Kidney epithelial cell (primary cell): ENCODE data around the gene SLC25A33. TPM values are rescaled to one million over a fixed set of nuclear protein-coding genes. Genes with fewer than 3 reads are reported as not detected.
"Not testable (repeated sequence)": the region's sequence is repeated elsewhere in the genome, so short reads cannot be mapped to it uniquely, and the experiment has no call there.

Experiments
- DNase-seq: peaks from one replicate; pipeline ENCODE4 v3.0.0-alpha.2; 2010; ENCODE audit warnings: low read depth
- H3K27me3 ChIP-seq: 2 replicates; pipeline ENCODE4 v1.6.0; 2011; ENCODE audit warnings: low read length; ENCODE audit not compliant: control insufficient read depth, insufficient read depth
- H3K36me3 ChIP-seq: 2 replicates; pipeline ENCODE4 v1.5.1; 2011; ENCODE audit warnings: low read length; ENCODE audit not compliant: control insufficient read depth, insufficient read depth
- H3K4me3 ChIP-seq: 2 replicates; pipeline ENCODE4 v1.5.1; 2011; ENCODE audit warnings: low read depth, mild to moderate bottlenecking, control low read depth, low read length
- CTCF ChIP-seq: IDR thresholded peaks from 2 replicates; pipeline ENCODE4 v1.5.1; 2011; ENCODE audit warnings: mild to moderate bottlenecking, moderate library complexity, low read length, control low read depth, inconsistent platforms; ENCODE audit not compliant: insufficient read depth, poor library complexity, severe bottlenecking
- total RNA-seq: library from RNA; depleted of rRNA; stranded (reverse); fragments of >200 nt; gene quantifications from 2 replicates; pipeline ENCODE4 v1.2.3, GENCODE V29; 2015

SLC25A33 gene
- total RNA-seq, 1 donor from 2014 or later: 12.0 TPM

DNA sequence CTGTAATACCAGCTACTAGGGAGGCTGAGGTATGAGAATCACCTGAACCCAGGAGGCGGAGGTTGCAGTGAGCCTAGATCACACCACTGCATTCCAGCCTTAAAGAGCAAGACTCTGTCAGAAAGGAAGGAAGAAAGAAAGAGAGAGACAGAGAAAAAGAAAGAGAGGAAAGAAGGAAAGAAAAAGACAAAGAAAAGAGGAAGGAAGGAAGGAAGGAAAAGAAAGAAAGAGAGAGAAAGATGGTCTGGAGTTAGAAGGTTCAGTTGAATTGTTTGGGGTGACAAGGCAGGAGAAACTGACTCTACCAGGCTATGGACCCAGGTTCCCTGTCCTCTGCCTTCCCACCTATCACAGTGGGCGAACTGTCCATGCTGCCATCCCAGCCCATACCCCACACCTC is 84.8 kb downstream of the SLC25A33 start:
- H3K36me3 ChIP-seq: no peaks in the 10 kb centered on the region
- DNase-seq: no peak
- no peak for TF ChIP-seq CTCF
- H3K27me3 ChIP-seq: no peaks in the 10 kb centered on the region
- no peak overlapping the region for H3K4me3 ChIP-seq

DNA sequence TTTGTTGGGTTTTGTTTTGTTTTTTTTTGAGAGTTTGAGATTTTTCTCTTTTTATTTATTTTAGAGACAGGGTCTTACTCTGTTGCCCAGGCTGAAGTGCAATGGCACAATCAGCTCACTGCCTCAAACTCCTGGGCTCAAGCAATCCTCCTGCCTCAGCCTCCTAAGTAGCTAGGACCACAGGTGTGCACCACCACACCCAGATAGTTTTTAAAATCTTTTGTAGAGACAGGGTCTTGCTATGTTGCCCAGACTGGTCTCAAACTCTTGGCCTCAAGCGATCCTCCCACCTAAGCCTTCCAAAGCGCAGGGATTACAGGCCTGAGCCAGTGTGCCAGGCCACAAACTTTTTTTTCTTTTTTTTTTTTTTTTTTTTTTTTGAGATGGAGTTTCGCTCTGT is 85.8 kb downstream of the SLC25A33 start:
- H3K36me3 ChIP-seq: not testable (repeated sequence)

DNA sequence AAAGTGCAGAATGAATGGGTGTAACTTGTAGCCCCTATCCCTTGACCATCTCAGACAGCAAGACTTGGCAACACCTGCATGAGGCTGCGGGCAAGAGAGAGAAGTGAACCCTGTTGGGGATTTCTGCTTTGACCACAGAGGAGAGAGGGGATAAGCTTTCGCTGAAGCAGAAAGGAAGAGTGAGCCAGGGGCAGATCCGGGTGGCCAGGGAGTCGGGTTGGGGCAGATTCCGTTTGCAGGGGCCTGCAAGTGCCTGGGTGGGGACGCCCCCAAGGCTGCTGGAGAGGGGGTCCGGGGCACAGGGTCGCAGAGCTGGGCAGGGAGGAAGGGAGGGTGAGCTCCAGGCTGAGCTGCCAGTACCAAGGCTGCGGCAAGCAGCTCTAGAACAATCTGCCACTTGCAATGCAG is 86.9 kb downstream of the SLC25A33 start:
- DNase-seq: no peak
- Histone ChIP-seq H3K27me3 (no peaks in the 10 kb centered on the region), H3K4me3 (no peak overlapping the region), H3K36me3 (no peaks in the 10 kb centered on the region)
- TF ChIP-seq CTCF: no peak

More for the DNA sequence above, 85.8 kb downstream of the SLC25A33 start:
- not testable (repeated sequence) for DNase-seq, H3K4me3 ChIP-seq, H3K27me3 ChIP-seq

GRCh38 chr1:9628541-9629444 is 89.5 kb downstream of the SLC25A33 start:
- Histone ChIP-seq H3K27me3 (no peaks in the 10 kb centered on the region), H3K36me3 (no peaks in the 10 kb centered on the region), H3K4me3 (no peak overlapping the region)
- TF ChIP-seq CTCF: no peak
- DNase-seq: no peak

DNA sequence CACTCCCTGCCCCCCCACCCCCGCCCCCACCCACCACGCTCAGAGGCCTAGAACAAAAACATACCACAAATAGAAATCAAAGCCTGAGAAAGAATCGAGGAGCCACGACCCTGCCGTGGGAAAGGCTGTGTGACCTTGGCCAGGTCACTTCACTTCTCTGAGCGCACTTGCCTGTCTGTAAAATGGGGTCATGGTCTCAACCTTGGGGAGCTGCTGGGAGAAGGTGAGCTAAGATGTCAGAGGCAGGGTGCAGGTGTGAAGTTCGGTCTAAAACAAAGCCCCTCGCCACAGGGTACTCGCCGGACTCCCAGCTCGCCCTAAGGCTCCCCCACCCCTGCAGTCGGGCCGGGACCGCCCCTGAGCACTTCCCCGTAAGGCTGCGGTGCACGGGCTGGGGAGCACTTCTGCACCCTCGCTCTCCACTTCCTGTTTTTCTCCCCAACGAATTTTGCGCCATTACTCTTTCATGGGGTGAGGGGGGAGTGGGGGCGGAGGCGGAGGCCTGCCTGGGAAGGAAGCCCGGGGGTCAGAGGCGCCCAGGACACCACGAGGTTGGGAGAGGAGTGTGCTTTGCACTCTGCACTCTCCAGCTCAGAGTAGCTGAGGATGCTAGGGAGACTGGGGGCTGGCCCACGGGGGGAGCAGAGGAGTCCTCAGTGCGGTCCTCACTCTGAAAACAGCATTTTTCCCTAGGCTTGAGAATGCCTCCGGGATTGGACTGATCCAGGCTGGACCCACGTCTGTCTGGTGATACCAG is 90.4 kb downstream of the SLC25A33 start:
- H3K27me3 ChIP-seq: no peaks in the 10 kb centered on the region
- no peak overlapping the region for H3K4me3 ChIP-seq
- DNase-seq: no peak
- H3K36me3 ChIP-seq: no peaks in the 10 kb centered on the region
- no peak for TF ChIP-seq CTCF

DNA sequence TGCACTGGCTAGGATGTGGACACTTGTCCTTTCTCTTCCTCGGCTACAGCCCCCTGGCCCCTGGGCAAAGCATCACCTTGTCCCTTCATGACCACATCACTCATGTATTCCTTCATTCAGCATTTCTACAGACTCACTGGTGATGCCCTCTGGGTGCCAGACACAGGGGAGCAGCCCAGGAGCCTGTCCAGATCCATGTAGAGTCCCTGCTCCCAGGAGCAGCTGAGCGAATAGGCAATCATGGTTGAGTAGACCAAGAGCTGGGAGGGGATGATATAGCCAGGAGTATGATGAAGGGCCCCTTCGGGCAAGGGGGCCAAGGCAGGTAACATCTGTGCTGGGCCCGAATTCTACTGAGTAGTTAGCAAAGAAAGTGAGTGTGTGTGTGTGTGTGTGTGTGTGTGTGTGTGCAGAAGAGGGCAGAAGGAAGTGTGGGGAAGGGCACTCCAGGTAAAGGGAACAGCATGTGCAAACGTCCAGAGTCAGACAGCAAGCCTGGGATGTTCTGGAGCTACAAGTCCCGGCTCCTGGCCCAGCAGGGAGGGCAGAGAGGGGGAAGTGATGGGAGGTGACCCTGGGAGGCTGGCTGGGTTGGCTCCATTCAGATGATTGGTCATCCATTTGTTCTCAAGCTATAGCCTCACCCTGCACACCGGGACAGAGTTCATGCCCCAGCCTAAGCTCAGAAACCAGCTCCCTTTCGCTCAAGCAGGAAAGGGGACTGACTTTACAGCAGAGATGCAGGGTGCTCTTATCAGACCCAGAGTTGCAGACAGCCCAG is 91.3 kb downstream of the SLC25A33 start:
- DNase-seq: no peak
- Histone ChIP-seq H3K4me3 (no peak overlapping the region), H3K36me3 (no peaks in the 10 kb centered on the region), H3K27me3 (no peaks in the 10 kb centered on the region)
- TF ChIP-seq CTCF: no peak
